GM12874 (cell line): ENCODE results near the gene CPNE9.

Source experiments
- CTCF ChIP-seq: IDR thresholded peaks from 2 replicates; pipeline ENCODE4 v1.5.1; 2011; ENCODE audit warnings: low read depth, mild to moderate bottlenecking, control low read depth, low read length, moderate library complexity; ENCODE audit not compliant: insufficient read depth

The CPNE9 gene

GRCh38 chr3:9742560-9742959, 38.9 kb downstream of the CPNE9 start:
- TF ChIP-seq CTCF, result no peak

GRCh38 chr3:9743548-9743947, 39.9 kb downstream of the CPNE9 start:
- no peak for TF ChIP-seq CTCF

- no peak for TF ChIP-seq CTCF
Observed at GRCh38 chr3:9744162-9744561, 40.5 kb downstream of the CPNE9 start.

GRCh38 chr3:9745521-9745920, 41.9 kb downstream of the CPNE9 start:
- TF ChIP-seq CTCF, result no peak

- TF ChIP-seq CTCF, result no peak
Observed at GRCh38 chr3:9746330-9746729, 42.7 kb downstream of the CPNE9 start.

GRCh38 chr3:9747267-9747666, 43.6 kb downstream of the CPNE9 start:
- TF ChIP-seq CTCF, result no peak

GRCh38 chr3:9748031-9748430, 44.4 kb downstream of the CPNE9 start:
- TF ChIP-seq CTCF, result no peak

- TF ChIP-seq CTCF, result no peak
Observed at GRCh38 chr3:9749296-9749644, 45.6 kb downstream of the CPNE9 start.
